Activated gamma-delta T cell treated with Interleukin-2 at 50 U/mL for 16 hours (primary cell): ENCODE results near the gene ZSCAN25.
"Not testable (repeated sequence)": the region's sequence is repeated elsewhere in the genome, so short reads cannot be mapped to it uniquely, and the experiment has no call there.

Experiments used
- DNase-seq: peaks from one replicate; pipeline ENCODE4 v3.0.0-alpha.2; 2020

Gene ZSCAN25

GRCh38 chr7:99616359-99617191, at the start of gene ZSCAN25:
Gene ZSCAN25, plus strand, starts transcription at chr7:99616946. Its CDS starts 2,661 bp downstream, at chr7:99619607.
- DNase-seq, result peak; percentile 84

GRCh38 chr7:99568770-99569169, 48.0 kb upstream of the ZSCAN25 start:
- not testable (repeated sequence) for DNase-seq

DNA sequence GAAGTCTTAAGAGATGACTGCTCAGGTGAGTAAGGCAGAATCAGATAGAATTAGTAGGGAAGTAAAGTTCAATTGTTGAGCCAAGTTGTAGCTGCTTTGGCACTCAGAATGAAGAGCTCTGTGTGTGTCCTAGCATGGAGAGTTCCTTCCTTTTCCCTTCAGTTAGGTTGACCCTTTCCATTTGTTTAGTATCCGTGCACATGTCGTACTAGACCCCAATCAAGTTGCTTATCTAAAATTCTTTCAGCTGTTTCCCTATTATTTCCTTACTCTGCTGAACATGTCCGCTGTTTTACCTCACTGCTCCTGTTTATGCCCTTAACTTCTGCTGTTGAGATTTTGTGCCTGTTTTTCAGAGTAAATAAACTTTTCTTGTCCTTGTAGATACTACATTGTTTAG, 45.0 kb upstream of the ZSCAN25 start:
- DNase-seq, result no peak

- DNase-seq, result no peak
These were observed 43.5 kb upstream of the ZSCAN25 start for GRCh38 chr7:99573257-99573656.

GRCh38 chr7:99576251-99576650, 40.5 kb upstream of the ZSCAN25 start:
- DNase-seq, result no peak

- DNase-seq, result no peak
These were observed 37.3 kb upstream of the ZSCAN25 start for GRCh38 chr7:99579281-99579955.

DNA sequence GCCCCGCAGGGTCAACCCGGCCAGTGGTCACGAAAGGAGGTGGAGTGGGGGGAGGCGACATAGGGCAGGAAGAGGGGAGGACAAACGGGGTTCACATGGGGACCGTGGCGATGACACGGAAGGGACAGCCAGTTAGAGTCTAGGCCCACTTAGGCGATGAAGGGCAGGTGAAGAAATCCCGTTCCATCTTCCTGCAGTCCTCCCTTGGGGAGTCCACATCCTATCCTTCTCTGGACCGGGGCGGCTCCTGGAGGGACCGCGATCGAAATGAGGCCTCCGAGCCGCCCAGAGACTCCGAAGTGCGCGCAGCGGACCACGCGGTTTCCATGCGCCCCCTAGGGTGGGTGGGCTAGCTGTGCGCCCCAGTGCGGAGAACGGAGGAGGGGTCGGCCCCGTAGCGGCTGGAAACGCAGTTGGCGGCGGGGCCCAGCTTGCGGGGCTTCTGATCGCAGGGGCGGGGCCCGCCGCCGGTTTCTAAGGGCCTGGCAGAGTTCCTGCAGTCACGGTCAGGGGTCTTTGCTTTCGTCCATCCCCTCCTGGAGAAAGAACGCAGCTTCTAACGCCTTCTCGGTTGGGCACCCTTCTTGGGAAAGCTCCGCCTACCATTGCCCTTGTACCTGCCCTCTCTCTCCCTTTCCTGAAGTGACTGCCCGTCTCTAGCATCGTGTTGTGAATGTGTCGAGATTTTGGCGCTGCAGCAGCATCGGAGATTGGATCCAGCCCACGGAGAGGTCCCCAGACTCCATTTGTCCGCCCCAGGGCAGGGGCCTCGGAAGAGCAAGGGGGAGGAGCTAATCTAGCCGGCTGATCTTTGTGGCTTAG, 36.6 kb upstream of the ZSCAN25 start:
- peak; percentile 66 for DNase-seq

DNA sequence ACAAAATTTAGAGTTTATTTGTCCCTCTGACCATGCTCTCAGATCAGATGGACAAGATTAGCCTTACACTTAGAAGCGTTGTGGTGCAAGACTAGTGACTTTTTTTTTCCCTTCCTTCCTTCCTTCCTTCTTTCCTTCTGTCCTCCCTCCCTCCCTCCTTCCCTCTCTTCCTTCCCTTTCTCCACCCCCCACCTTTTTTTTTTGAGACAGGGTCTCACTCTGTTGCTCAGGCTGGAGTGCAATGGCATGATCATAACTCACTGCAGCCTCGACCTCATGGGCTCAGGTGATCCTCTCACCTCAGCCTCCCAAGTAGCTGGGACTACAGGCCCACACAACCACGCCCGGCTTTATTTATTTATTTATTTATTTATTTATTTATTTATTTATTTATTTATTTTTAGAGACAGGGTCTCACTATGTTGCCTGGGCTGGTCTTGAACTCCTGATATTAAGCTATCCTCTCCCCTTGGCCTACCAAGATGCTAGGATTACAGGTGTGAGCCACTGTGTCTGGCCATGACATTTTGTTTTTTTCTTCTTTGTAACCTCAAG, 35.9 kb upstream of the ZSCAN25 start:
- DNase-seq, result not testable (repeated sequence)

DNA sequence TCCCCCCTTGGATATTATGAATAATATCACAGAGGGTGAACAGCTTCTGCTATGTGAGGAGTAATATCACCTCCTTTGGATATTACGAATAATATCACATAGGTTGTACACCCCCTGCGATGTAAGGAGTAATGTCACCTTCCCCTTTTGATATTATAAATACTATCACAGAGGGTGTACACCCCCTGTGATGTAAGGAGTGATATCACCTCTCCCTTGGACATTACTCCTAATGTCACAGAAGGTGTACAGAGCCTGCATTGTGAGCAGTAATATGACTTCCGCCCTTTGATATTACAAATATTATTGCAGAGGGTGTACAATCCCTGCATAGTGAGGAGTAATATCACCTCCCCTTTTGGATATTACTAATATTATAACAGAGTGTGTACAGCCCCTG, 27.9 kb upstream of the ZSCAN25 start:
- DNase-seq, result no peak

GRCh38 chr7:99594948-99595745, 21.6 kb upstream of the ZSCAN25 start:
- no peak for DNase-seq

- DNase-seq, result no peak
These were observed 20.3 kb upstream of the ZSCAN25 start for GRCh38 chr7:99596408-99596955.

- DNase-seq, result no peak
These were observed 18.8 kb upstream of the ZSCAN25 start, which contains the start of gene TMEM225B for GRCh38 chr7:99597762-99598501. Gene TMEM225B, plus strand, starts transcription at chr7:99598267. Its CDS starts 6,122 bp downstream, at chr7:99604389.

- DNase-seq, result no peak
These were observed 16.9 kb upstream of the ZSCAN25 start for GRCh38 chr7:99599836-99600235.

DNA sequence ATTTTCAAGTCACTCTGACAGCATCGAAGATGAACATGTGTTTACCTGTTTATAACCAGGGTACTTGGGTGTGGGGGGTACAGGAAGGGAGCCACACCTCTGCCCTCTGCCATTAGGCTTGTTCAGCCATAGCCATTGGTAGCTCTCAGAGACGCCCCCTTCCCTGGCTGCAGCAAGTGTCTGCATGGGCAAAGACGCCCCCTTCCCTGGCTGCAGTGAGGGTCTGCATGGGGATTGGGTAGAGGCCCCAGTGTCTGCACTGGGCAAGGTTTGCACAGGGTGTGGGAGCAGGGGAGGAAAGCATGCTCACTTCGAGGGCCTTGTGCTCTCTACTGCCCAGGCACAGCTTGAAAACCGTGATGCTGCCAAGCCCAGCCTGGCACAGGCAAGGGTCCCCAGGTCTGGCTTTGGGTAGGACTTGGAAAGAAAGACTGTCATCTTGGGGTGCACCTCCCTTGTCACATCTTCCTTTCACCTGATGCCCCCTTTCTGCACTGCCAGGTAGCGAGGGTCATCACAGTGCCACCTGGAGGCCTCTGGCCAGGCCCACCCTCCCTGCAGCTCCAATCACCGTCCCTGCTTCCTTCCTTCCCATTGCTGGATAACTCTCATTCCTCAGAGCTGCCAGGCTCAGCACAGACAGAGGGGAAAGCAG, 15.0 kb upstream of the ZSCAN25 start:
- DNase-seq, result no peak

- DNase-seq, result no peak
These were observed 11.2 kb upstream of the ZSCAN25 start for GRCh38 chr7:99605527-99605926.

DNA sequence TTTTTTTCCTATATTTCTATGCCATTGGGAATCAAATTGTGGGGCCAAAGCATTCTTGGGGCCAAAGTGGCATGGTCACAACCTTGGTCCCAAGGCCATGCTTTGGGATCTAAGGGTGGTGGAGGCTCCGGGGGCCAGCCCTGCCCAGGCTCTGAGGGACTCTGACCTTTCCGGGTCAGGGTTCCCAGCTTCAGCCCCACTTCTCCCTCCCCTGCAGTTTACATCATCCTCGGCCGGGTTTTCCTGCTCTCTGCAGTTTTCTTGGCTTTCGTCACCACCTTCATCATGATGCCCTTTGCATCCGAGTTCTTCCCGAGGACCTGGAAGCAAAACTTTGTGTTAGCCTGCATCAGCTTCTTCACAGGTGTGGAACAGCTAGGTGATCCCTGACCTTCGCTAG, 10.2 kb upstream of the ZSCAN25 start:
- no peak for DNase-seq

- no peak for DNase-seq
These were observed 9.2 kb upstream of the ZSCAN25 start for GRCh38 chr7:99607548-99607947.

- no peak for DNase-seq
These were observed 2.3 kb upstream of the ZSCAN25 start for GRCh38 chr7:99614495-99614894.

- DNase-seq, result no peak
These were observed 772 bp upstream of the ZSCAN25 start for GRCh38 chr7:99615989-99616358.

GRCh38 chr7:99617192-99617781, 541 bp downstream of the ZSCAN25 start:
- DNase-seq, result no peak
